GM20431 (cell line): Measurements from ENCODE around the gene LTB4R.

Experiments
- in situ Hi-C: fragments of 300-500 bp; cut with MseI, MboI; formaldehyde crosslinking; loops from one replicate; pipeline ENCODE4 v1.15.0; 2020; ENCODE audit warnings: low sequenced_read_pairs; ENCODE audit not compliant: unreplicated experiment

LTB4R gene

GRCh38 chr14:24365600-24366412 lies 54.5 kb downstream of the LTB4R start:
- in situ Hi-C loops = no loop called here

- in situ Hi-C loops = no loop called here
Observed at GRCh38 chr14:24366413-24366720, 55.1 kb downstream of the LTB4R start.

- in situ Hi-C loops = no loop called here
Observed at GRCh38 chr14:24366721-24367513, 55.6 kb downstream of the LTB4R start.
